Measurements from ENCODE around the gene TNS1. TPM values are rescaled to one million over a fixed set of nuclear protein-coding genes. Genes with fewer than 3 reads are reported as not detected.

The TNS1 gene
- total and polyA plus RNA-seq, 10 of the 15 experiments (the other 5 are each of a cell fraction or from before 2014, with no cell fraction given), result 0.05 to 0.44 TPM; not detected in 8

DNA sequence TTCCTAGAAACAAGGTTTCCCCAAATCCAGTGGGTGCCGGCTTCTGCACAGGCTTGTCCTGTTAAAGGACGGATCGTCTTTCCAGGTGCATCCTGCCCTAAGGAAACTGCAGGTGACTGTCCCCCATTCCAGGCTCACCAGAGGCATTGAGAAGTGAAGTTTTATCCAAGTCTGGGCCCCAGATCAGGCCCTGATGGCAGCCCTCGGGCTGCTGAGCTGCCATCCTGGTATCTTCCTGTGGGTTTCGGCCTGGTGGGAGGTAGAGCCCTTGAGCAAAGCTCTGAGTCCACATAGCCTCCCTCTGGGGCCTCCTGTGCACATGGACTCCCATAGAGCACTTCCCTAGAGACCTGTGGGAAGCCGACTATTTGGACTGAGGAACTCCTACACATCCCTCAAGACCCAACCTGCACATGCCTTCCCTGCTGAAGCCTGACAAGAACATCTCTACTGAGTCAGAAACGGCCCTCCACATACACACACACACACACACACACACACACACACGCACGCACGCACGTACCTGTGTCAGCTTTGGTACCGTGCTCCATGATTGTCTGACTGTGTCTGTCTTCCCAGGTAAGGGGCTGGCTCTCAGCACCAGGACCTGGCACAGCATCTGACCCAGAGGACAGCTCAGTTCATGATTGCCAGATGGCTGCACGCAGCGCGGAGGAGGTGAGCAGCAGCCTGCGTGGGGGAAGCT is 16.4 kb downstream of the TNS1 start (continued):
- TF ChIP-seq ZBTB11 (CRISPR knock-in tag; IDR thresholded peaks at IDR 0.05) (no peak), NR2C2 (IDR thresholded peaks at IDR 0.05; ENCODE audit: borderline replicate concordance, control insufficient read depth, insufficient read length, low read depth) (no peak), ZNF217 (IDR thresholded peaks at IDR 0.05) (no peak), ZNF207 (IDR thresholded peaks at IDR 0.05; ENCODE audit: borderline replicate concordance) (no peak), CHD2 (IDR thresholded peaks at IDR 0.05; ENCODE audit: borderline replicate concordance, low read depth, low read length) (no peak)

GRCh38 chr2:217983276-217984233 is 19.2 kb downstream of the TNS1 start:
- Histone ChIP-seq H3K27ac (ENCODE audit: control insufficient read depth, insufficient read depth) (no peak overlapping the region), H3K4me3 (no peak overlapping the region), H2AFZ (ENCODE audit: control insufficient read depth, low read depth, low read length) (no peak overlapping the region), H3K4me1 (ENCODE audit: control insufficient read depth, insufficient read depth, low read length) (no peaks in the 10 kb centered on the region), H3K27me3 (replicated peaks in 1 of 2; ENCODE audit: control insufficient read depth in 2 of 2, insufficient read depth in 2 of 2, low read length in 1 of 2) (no peaks in the 10 kb centered on the region), H3K9ac (ENCODE audit: control insufficient read depth, insufficient read depth, low read length) (no peak overlapping the region), H3K4me2 (ENCODE audit: control insufficient read depth, insufficient read depth) (no peak overlapping the region), H3K36me3 (ENCODE audit: control insufficient read depth in 2 of 2, insufficient read depth in 2 of 2, low read length in 1 of 2) (no peaks in the 10 kb centered on the region), H3K79me2 (ENCODE audit: control insufficient read depth, insufficient read depth, low read length) (no peaks in the 10 kb centered on the region), H3K9me3 (replicated peaks; ENCODE audit: control insufficient read depth, insufficient read depth, low read length) (no peaks in the 10 kb centered on the region), H4K20me1 (ENCODE audit: control insufficient read depth, insufficient read depth) (peaks cover 2% of the 10 kb centered on the region; the same call in 1 of the 2 replicates)
- 53% methylated on average over 20 of the region's 20 CpGs for WGBS (ENCODE audit: insufficient coverage, insufficient replicate concordance, low lambda C conversion rate, missing lambda C conversion rate)
- ATAC-seq (no peak), FAIRE-seq (no peak), DNase-seq (ENCODE audit: low read depth, low spot score) (no peak)
- intact Hi-C loops (cut with micrococcal nuclease; ENCODE audit: unreplicated experiment) (no loop called here), in situ Hi-C loops (cut with MboI) (loop anchor here (5.0 kb wide), 1 partner anchor 191 kb away; no protein-coding TSS in a partner anchor)
- ChIA-PET CTCF (interaction anchor here (1.3 to 1.4 kb wide), 2 partner anchors 194 to 198 kb away, joined by 3 read pairs; no protein-coding TSS in a partner anchor), RAD21 (ENCODE audit: unreplicated experiment) (no interaction called here), SMC1A (ENCODE audit: uncharacterized antibody, unreplicated experiment) (no interaction called here), POLR2A (no interaction called here)
- TF ChIP-seq JUND (IDR thresholded peaks at IDR 0.05; ENCODE audit: low read depth, low read length) (no peak), POLR2A (IDR thresholded peaks at IDR 0.05; ENCODE audit: low read depth, low read length) (no peak), CHD1 (IDR thresholded peaks at IDR 0.05; ENCODE audit: low read depth, low read length) (no peak), CBX5 (IDR thresholded peaks at IDR 0.05; ENCODE audit: low read depth) (no peak), BCL11A (IDR thresholded peaks at IDR 0.05; ENCODE audit: low read depth, low read length) (no peak), EP300 (IDR thresholded peaks at IDR 0.05; ENCODE audit: borderline replicate concordance in 1 of 2, control insufficient read depth in 1 of 2, low read depth in 2 of 2, low read length in 2 of 2) (no peak), RAD51 (IDR thresholded peaks at IDR 0.05) (no peak), FOS (IDR thresholded peaks at IDR 0.05; ENCODE audit: borderline replicate concordance, extremely low read depth, insufficient read length) (no peak), FOXK2 (IDR thresholded peaks at IDR 0.05) (no peak), BMI1 (IDR thresholded peaks at IDR 0.05; ENCODE audit: borderline replicate concordance) (no peak)
- no TSS peak for BruUV-seq (replicated peaks)
